Amniotic stem cell (primary cell): Measurements from ENCODE around the gene MTTP.

Experiments used
- DNase-seq: peaks from one replicate; lab custom pipeline; 2025; lab: John Stamatoyannopoulos, UW

MTTP gene

DNA sequence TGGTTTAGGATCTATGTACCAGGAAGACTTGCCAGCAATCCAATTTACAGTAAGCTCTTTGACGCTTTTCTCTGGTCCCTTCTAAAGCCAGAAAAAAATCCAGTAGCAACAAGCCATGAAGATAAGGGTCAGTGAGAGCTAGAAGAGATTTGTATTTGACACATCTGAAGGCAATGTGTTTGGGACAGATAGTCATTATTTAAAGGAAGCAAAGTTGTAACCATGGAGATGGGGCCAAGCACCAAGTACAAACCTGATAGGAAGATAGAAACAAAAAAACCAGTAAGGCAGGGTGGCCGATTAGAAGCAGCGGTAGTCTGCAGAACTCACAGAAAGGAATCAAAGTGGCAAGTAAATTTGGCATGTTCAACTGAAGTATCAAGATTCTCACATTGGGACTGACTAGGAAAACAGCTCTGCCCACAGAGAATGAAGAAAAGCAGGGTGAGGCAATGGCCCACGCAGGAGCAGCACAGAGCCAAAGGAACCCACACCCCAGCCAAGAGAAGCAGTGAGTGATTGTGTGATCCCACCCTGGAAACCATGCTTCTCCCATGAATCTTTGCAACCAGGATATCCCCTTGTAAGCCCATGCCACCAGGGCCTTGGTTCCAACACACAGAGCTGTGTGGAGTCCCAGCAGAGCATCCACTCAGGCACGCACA, 95.9 kb downstream of the MTTP start:
- no peak for DNase-seq
